HG02885 (cell line): ENCODE data around the gene PSMA7.
"Not testable (repeated sequence)": the region's sequence is repeated elsewhere in the genome, so short reads cannot be mapped to it uniquely, and the experiment has no call there.

ENCODE experiments used
- ATAC-seq: cut with Tn5 transposase; IDR thresholded peaks from one replicate; pipeline ENCODE4 v1.9.1; 2021; ENCODE audit warnings: mild to moderate bottlenecking; ENCODE audit not compliant: unreplicated experiment, poor library complexity

PSMA7 gene

GRCh38 chr20:62157387-62158087 lies 14.3 kb upstream of the PSMA7 start:
- ATAC-seq: no peak

GRCh38 chr20:62156592-62157386 lies 13.6 kb upstream of the PSMA7 start:
- ATAC-seq: peak; percentile 64

GRCh38 chr20:62156254-62156556 lies 13.0 kb upstream of the PSMA7 start:
- no peak for ATAC-seq

GRCh38 chr20:62155428-62156253 lies 12.4 kb upstream of the PSMA7 start:
- ATAC-seq: no peak

DNA sequence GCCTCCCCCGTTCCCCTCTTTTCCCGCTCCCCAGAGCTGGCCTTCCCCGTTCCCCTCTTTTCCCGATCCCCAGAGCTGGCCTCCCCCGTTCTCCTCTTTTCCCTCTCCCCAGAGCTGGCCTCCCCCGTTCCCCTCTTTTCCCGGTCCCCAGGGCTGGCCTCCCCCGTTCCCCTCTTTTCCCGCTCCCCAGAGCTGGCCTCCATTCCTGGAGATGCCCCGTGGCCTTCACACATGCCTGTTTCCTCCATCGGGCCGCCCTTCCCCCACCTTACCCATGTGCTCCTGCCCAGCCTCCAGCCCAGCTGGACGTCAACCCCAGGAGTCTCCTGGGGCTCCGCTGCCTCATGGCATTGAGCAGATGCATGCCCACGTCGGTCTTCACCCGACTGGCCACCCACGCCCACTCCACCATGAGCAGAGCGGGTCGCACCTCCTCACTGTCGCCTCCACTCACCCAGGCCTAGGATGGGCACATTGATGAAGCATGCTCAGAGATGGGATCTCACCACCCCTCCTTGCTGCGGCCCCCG lies 8.7 kb upstream of the PSMA7 start:
- ATAC-seq: no peak

DNA sequence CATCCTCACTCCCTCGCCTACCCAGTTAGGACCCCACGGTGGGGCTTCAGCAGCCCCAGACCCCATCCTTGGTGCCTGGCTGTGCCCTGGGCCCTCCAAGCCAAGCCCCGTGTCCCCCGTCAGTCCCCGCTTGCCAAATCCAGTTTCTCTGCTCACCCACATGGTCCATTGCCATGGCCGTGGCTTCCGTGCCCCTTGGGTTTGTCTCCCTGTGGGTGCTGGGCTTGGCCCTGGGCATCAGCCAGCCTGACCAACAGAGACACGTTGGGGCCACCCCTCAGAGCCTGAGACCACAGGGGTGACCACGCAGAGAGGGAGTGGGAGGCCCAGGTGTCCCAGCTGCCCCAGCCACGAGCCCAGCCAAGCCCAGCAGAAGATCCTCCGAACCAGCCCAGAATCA lies 8.0 kb upstream of the PSMA7 start:
- no peak for ATAC-seq

DNA sequence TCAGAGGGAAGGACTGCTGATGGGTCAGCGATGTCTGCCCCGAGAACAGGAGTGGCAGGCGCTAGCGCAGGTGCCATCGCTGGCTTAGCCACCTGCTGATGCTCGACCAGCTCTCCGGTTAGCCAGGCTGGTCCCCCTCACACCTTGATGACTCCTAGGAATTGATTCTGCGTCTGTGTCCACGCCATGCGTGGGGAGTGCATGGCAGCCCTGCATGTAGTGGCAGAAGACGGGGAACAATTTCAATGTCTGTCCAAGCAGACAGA lies 7.0 kb upstream of the PSMA7 start:
- ATAC-seq: no peak

- no peak for ATAC-seq
These were observed 6.5 kb upstream of the PSMA7 start for GRCh38 chr20:62149532-62150309.

- no peak for ATAC-seq
These were observed 5.7 kb upstream of the PSMA7 start for GRCh38 chr20:62148908-62149314.

GRCh38 chr20:62148383-62148782 lies 5.2 kb upstream of the PSMA7 start:
- not testable (repeated sequence) for ATAC-seq

- ATAC-seq: no peak
These were observed 4.3 kb upstream of the PSMA7 start for GRCh38 chr20:62147528-62147927.

DNA sequence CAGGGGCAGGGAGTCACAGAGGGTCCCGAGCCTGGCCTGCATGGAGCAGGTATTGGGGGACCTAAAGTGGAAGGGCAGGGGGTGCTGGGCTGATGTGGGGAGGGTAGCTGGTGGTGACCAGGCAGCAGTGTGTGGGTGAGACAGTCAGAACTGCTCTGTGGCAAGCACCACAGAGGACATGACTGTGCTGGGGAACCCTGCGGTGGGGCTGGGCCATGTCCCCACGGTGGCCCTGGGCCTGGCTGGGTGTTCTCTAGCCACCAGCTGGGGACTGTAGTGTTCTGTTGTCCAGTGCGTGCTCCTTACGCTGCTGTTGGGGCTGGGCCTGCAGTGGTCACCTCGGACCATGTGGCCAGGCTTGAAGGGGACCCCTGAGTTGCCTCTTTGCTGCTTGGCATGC lies 3.9 kb upstream of the PSMA7 start:
- no peak for ATAC-seq

DNA sequence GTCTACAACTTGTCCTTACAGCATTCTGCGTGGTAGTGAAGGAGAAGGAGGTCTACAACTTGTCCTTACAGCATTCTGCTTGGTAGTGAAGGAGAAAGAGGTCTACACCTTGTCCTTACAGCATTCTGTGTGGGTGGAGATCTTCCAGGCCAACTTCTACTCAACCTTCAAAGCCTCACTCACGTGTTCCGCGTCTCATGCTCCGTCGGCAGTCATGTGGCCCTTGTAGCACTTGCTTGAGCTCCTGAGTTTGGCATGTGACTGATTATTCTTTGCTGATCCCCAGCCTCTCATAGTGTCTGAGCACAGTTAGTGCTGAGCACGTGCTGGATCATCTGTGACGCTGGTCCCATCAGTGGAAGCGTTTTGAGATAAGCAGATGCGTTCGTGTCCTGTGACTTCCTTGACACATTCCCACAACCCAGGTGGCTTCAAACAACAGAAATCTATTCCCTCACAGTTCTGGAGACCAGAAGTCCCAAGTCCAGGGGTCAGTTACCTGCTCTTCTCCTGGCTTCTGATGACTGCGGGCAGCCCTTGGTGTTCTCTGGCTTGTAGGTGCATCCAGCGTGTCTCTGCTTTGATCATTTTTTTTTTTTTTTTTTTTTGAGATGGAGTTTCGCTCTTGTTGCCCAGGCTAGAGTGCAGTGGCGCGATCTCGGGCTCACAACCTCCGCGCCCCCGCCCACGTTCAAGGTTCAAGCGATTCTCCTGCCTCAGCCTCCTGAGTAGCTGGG lies 3.0 kb upstream of the PSMA7 start:
- no peak for ATAC-seq

DNA sequence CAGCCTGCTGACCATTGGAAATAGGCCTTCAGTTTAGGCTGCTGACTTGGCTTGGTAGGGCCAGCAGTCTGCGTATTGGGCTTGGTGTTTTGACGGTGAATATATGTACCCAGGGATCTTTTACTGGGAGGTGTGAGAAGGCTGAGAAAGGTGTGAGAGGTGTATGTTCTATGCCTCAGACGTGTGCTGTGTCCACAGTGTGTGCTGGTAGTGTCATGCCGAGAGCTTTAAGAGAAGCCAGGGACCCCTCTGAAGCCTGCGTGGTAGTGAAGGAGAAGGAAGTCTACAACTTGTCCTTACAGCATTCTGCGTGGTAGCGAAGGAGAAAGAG lies 2.5 kb upstream of the PSMA7 start:
- no peak for ATAC-seq

DNA sequence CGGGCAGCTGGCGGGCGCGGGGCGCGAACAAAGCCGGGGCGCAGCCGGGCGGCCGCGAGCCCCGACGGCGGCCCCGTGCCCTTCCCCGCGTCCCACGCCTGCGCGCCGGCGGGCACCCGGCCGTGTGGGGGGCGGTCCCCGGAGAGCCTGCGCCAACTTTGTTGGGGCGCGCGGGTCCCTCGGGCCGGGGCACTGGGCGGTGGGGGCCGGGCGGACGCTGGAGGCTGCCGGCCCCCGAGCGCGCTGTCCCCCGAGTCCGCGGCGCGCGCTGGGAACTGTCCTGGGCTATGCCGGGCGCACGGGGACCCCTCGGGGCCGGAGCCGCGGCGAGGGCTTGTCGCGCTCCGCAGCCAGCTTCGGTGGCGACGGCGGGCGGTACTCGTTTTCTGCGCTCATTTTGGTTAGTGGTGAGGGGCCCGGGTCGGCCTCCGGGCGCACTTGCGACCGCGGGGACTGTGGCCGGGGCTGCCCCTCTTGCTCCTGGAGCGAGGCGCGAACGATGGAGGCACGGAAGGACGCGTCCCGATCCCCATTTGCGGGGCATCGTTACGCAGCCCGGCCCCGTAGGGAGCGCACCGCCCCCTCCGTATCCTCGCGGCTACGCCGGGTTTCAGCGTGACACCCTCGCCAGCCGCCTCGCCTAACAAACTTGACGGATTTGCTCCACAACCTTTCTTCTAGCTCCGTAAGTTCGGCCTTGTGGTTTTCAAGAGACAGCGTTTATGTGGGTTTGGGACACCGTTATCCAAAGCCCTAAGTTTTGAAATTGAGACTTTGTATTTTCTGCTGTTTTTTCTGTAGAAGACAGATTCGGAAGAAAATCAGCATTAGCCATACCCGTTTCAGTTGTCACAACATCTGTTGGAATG lies 997 bp upstream of the PSMA7 start:
- peak; percentile 25 for ATAC-seq

GRCh38 chr20:62142252-62143080 lies 728 bp downstream of the PSMA7 start:
- peak; percentile 21 for ATAC-seq

DNA sequence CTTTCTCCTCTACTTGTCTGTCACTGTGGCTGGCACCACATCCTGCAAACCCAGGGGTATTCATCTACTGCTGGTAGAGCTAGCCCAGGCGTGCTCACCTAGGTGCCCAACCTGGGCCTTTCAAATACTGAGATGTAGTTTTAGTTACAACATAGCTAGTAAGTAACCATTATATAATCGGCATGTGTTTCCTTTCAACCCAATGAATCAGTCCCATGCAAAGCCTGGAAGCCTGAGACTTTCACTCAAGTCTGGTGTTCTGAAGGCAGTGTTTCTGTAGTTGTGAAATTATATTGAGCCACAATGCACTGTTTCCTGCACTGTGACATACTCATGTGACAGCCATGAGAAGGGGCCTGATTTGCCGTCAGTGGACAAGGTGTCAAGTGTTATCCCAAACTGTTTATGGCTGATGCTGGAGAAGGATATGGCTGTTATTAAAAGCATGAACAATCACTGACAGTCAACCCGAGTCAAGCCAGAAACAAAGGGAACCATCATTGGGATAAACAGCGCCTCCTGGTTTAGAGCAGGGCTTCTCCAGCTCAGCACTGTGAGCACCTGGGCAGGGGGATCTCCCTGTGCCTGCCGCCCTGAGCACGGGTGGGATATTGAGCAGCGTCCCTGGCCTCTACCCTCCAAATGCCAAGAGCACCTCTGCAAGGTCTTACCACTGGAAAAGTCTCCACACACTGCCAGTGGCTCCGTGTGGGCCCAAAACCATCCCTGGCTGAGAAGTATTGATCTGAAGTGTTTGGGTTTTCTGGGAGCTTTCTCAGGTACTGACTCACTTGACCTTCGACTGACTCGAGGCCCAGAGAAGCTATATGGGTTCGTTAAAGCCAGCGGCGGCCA lies 1.6 kb downstream of the PSMA7 start:
- ATAC-seq: no peak
